ENCODE measurements around the gene ANKRD53. TPM values are rescaled to one million over a fixed set of nuclear protein-coding genes. Genes with fewer than 3 reads are reported as not detected.

The ANKRD53 gene
- total RNA-seq, result not detected

GRCh38 chr2:70978341-70979179 is at the start of gene ANKRD53:
TSS of gene ANKRD53 (plus strand) at chr2:70978630. CDS start at chr2:70978646, 16 bp downstream.
- ChIA-PET POLR2A (no interaction called here), CTCF (interaction anchor here (0.9 to 2.4 kb wide), 6 partner anchors 9 to 189 kb away, joined by 4 to 10 read pairs (median 7); no protein-coding TSS in a partner anchor)
- peaks cover 12% of the 10 kb centered on the region for H3K4me1 Mint-ChIP-seq (ENCODE audit: low read depth)

GRCh38 chr2:70930371-70931329 is 47.8 kb upstream of the ANKRD53 start:
- TF ChIP-seq CTCF (IDR thresholded peaks at IDR 0.05), result no peak
- DNase-seq (no peak), ATAC-seq (no peak)
- no peaks in the 10 kb centered on the region for H3K4me1 Mint-ChIP-seq (ENCODE audit: low read depth)
- intact Hi-C loops (cut with micrococcal nuclease), result no loop called here
- no peak overlapping the region for H3K4me3 Mint-ChIP-seq
- H3K27ac Mint-ChIP-seq, result no peak overlapping the region
- H3K27me3 Mint-ChIP-seq, result peaks cover 5% of the 10 kb centered on the region
- H3K36me3 Mint-ChIP-seq (ENCODE audit: low read depth), result no peaks in the 10 kb centered on the region
- CTCF ChIA-PET, result interaction anchor here (1.1 to 1.6 kb wide), 3 partner anchors 11 to 141 kb away, joined by 3 to 10 read pairs (median 3); no protein-coding TSS in a partner anchor
- no peaks in the 10 kb centered on the region for H3K9me3 Mint-ChIP-seq
- POLR2A ChIA-PET, result no interaction called here

More at GRCh38 chr2:70978341-70979179, at the start of gene ANKRD53:
- ATAC-seq (peak; percentile 48), DNase-seq (peak; percentile 39)
- intact Hi-C loops (cut with micrococcal nuclease), result no loop called here
- Mint-ChIP-seq H3K36me3 (ENCODE audit: low read depth) (no peaks in the 10 kb centered on the region), H3K27ac (peak within 1 kb of the TSS; percentile 83), H3K27me3 (no peaks in the 10 kb centered on the region), H3K9me3 (no peaks in the 10 kb centered on the region), H3K4me3 (peak within 1 kb of the TSS; percentile 67)
- no peak for TF ChIP-seq CTCF (IDR thresholded peaks at IDR 0.05)

DNA sequence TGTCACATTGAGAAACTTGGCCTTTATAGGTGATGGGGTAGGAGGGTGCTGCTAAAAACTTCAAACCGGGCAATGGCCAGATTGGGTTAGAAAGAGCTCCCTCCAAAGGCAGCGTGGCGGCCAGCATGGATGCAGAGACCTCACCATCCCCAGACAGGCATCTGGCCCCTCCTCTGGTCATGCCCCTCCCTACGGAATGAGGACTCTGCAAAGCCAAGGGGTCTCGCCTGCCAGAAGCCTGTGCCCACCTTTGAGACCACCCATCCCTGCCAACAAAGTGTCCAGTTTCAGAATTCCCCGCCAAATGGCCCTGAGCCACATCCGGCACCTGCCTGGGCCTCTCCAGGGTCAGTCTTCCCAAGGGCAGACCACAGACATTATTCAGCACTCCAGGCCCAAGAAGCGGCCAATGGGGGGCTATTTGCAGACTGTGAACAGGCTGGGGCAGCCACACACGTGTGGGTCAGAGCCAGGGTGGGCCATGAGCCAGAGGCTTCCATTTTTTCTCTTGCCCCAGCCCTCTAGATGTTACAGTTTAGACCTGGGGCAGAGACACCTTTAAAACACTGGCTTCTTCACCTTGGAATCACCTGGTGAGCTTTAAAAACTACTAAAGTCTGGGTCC is 46.9 kb upstream of the ANKRD53 start:
- intact Hi-C loops (cut with micrococcal nuclease), result no loop called here
- Mint-ChIP-seq H3K27ac (no peak overlapping the region), H3K4me1 (ENCODE audit: low read depth) (no peaks in the 10 kb centered on the region), H3K4me3 (no peak overlapping the region), H3K36me3 (ENCODE audit: low read depth) (no peaks in the 10 kb centered on the region), H3K27me3 (peaks cover 5% of the 10 kb centered on the region), H3K9me3 (no peaks in the 10 kb centered on the region)
- ATAC-seq (no peak), DNase-seq (no peak)
- CTCF ChIA-PET, result interaction anchor here (1.1 to 1.6 kb wide), 3 partner anchors 12 to 142 kb away, joined by 3 to 10 read pairs (median 3); no protein-coding TSS in a partner anchor
- TF ChIP-seq CTCF (IDR thresholded peaks at IDR 0.05), result no peak
- POLR2A ChIA-PET, result no interaction called here

DNA sequence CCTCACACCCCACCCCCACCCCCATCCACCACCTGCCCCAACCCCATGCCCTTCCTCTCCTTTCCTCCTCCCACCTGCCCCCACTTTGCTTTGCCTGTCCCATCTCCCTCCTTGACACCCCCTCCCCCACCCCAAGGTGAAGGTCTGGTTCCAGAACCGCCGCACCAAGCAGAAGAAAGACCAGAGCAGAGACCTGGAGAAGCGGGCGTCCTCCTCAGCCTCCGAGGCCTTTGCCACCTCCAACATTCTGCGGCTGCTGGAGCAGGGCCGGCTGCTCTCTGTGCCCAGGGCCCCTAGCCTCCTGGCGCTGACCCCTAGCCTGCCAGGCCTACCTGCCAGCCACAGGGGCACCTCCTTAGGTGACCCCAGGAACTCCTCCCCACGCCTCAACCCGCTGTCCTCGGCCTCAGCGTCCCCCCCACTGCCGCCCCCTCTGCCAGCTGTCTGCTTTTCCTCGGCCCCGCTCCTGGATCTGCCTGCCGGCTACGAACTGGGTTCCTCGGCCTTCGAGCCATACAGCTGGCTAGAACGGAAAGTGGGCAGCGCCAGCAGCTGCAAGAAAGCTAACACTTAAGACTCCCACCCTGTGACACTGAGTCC is 45.7 kb upstream of the ANKRD53 start:
- intact Hi-C loops (cut with micrococcal nuclease), result no loop called here

More for the DNA sequence above, 45.7 kb upstream of the ANKRD53 start:
- no peak for ATAC-seq
- Mint-ChIP-seq H3K36me3 (ENCODE audit: low read depth) (no peaks in the 10 kb centered on the region), H3K27ac (no peak overlapping the region), H3K4me3 (no peak overlapping the region), H3K27me3 (peaks cover 5% of the 10 kb centered on the region), H3K9me3 (no peaks in the 10 kb centered on the region), H3K4me1 (ENCODE audit: low read depth) (no peaks in the 10 kb centered on the region)
- CTCF ChIA-PET, result interaction anchor here (1.1 to 4.9 kb wide), 4 partner anchors 13 to 143 kb away, joined by 3 to 37 read pairs (median 6); partner anchors contain the start of gene FIGLA
- TF ChIP-seq CTCF (IDR thresholded peaks at IDR 0.05), result no peak
- no peak for DNase-seq
- POLR2A ChIA-PET, result interaction anchor here (1.2 kb wide), 1 partner anchor 35 kb away, joined by 3 read pairs; no protein-coding TSS in a partner anchor
